GM12801 (cell line): ENCODE results near the gene HDAC4.

Source experiments
- TF ChIP-seq, protein P1 (sequence below): IDR thresholded peaks from one replicate; pipeline ENCODE4 v1.5.1; 2011; ENCODE audit warnings: control low read depth; ENCODE audit not compliant: insufficient read length; ENCODE audit errors: extremely low read depth

Gene HDAC4

DNA sequence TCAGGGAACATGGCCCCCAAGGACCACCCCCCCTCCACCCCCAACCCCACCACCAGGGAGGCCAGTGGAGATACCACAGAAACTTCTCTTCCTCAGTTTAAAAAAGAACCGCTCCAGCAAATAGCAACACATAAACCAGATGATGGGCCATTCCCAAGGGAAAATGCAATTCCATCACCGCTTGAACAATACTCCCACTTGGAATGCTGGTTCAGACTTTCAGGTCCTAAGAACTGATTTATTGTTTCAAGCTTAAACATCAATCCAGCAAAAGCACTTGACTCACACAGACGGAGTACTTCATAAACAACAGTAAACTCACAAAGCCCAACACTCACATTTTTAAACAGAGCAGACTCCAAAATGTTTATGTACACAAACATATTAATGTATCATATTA is 6.9 kb downstream of the HDAC4 start:
- TF ChIP-seq, protein P1, sequence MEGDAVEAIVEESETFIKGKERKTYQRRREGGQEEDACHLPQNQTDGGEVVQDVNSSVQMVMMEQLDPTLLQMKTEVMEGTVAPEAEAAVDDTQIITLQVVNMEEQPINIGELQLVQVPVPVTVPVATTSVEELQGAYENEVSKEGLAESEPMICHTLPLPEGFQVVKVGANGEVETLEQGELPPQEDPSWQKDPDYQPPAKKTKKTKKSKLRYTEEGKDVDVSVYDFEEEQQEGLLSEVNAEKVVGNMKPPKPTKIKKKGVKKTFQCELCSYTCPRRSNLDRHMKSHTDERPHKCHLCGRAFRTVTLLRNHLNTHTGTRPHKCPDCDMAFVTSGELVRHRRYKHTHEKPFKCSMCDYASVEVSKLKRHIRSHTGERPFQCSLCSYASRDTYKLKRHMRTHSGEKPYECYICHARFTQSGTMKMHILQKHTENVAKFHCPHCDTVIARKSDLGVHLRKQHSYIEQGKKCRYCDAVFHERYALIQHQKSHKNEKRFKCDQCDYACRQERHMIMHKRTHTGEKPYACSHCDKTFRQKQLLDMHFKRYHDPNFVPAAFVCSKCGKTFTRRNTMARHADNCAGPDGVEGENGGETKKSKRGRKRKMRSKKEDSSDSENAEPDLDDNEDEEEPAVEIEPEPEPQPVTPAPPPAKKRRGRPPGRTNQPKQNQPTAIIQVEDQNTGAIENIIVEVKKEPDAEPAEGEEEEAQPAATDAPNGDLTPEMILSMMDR = no peak

DNA sequence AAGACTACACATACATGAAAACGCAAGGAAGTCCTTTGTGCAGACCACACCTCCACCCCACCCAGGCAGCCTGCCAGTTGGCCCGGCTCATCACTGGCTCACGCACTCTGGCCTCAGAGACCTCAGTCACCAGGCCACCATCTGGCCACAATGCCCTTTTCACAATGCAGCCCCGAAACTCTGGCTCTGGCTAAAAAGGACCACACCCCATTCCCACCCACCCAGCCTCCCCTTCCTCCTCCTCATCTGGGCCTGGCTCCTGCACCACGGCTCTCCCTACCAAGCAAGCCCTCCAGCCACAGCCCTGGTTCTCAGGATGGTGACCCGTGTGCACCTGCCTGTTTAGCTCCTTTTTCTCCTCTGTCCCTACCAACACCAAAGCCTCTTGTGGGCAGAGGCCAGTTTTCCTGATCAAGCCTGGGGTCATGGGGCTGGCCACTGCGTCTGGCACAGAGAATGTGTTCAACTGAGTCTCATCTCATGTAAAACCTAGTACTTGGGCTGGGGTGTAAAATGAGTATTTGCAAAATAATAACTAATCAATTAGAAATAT is 7.4 kb downstream of the HDAC4 start:
- TF ChIP-seq, protein P1 = no peak

DNA sequence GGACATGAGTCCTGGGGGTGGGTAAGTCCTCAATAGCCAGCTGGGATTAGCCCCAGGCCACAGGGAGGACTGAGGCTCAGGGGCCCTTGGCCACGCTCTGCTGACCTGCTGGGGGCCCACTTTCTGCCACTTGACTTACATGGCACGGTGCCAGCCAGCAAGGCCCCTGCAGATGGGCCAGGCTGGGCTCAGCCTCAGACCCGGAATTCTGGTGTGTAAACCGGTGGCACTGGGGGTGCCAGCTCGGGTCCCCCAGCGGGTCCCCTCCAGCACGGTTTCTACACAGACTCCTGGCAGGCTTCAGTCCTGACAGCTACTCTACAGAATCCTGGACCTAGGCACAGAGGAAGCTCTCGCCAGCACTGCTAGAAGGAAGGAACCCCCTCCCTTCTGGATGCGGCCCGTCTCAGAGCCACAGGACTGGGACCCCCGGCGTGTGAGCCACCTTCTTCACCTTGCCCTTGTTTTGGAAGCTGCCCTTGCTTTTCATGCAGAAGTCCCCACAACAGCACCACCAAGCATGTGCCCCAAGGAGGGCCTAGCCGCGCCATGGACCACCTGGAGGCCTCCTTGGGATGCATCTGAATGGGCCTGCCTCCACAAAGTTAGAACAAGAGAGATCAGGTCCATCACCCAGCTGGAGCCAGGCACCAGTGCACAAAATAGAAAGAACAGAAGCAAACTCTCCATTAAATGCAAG is 8.0 kb downstream of the HDAC4 start:
- TF ChIP-seq, protein P1 = no peak

DNA sequence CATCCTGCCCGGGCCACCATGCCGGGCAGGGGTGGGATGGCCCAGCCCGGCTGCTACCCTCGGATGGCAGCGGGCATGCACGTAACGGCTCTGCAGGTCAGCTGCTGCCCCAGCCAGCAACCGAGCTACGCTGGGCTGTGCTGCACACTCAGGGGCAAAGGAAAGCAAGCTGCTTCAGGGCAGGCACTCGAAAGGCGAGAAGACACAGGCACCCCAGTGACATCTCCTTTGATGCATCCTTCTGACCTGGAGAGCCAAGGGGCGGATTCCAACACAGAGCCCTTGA is 8.8 kb downstream of the HDAC4 start:
- TF ChIP-seq, protein P1 = no peak

DNA sequence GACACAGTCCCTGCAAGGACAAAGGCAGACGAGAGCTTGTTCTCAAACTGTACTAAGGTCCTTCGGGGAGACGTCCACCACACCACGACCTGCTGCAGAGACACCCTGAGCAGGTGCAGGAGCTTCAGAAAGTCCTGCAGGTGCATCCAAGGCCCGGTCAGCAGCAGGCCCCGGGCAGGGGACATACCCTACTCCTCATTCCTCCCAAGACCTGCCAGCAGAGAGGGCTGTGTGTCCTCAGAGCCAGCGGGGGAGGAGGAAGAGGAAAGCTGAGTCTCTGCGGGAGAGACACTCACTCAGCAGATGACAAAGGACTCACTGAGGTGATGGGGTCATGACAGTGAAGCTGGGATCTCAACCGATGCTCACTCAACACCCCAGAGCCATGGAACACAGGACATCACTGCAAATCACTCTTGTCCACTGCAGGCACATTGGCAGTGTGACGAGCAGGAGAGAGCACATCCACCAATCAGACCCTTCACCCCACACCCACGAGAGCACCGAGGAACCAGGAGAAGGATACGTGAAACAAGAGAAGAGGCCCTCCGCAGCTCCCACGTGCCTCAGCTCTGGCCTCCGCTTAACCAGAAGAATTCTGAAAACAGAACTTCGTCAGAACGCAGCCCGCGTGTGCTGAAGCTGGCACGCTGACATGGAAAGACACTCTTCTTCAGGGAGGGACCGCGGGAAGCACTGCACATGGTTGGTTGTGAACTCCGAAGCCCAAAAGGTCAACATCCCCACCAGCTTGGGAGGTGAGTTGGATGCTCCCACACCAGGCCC is 9.3 kb downstream of the HDAC4 start:
- TF ChIP-seq, protein P1 = no peak

DNA sequence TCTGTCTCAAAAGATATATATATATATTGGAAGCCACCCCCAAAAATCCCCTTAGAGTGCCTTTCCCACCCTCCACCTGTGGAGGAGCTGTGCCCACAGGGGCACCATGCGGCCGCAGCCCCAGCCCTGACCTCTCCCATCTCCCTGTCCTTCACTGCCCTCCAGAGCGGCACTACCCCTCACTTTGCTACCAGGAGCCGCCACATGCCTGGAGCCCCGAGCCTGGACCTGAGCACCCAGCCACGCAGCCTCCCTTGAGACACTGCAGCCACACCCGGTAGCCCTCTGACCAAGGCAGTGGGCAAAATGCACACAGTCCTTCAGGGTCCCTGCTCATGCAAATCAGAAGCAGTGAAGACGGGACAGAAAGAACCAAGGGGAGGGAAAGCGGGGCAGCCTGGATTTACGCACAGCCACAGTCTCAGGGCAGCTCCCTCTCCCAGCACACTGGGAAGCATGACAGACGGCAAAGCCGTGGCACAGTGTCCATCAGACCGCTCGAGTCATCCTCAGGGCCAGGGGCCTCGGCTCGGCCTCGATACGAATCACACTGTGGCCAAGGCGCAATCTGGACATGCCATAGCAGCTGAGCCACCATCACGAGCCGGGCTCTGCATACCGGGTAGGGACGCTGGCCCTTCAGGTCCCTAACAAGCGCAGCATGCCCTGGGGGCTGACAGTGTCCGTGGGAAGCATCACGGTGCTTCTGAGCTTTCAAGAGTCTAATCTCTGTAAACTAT is 10.1 kb downstream of the HDAC4 start:
- TF ChIP-seq, protein P1 = no peak

DNA sequence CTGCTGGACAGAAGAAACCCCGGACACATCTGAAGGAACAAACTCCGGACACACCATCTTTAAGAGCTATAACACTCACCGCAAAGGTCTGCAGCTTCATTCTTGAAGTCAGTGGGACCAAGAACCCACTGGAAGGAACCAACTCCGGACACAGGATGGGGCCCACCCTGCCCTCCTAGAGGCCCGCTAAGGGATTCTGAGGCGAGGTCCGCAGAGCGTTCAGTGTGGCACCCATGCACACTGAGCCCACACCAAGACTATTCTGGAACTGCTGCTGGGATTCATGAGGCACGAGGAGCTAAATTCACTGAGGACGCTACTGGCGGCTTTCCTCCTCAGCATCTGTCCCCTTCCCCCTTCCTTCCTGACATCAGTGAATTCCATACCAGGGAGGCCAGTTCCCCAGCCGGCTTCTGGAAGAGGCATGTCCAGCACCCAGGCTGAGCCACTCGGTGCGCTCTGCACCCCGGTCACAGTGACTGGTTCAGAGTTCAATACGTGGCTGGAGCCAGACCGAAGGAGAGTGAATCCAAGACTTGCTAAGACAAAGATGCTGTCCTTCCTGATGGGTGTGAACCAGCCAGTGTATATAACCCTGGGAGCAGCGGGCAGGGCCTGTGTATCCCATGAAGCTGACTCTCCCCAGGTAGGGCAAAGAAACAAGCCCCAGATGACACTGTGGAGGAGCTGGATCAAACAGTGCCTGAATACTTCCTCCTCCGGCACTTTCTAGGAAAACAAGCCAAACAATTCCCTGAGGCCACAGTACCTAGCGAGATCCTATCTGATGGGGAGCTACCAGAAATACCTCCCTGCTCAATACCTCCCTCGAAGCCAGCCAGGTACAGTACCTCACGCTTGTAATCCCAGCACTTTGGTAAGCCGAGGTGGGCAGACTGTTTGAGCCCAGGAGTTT is 11.1 kb downstream of the HDAC4 start:
- TF ChIP-seq, protein P1 = no peak
